DND-41 (cell line): Measurements from ENCODE around the gene ADD1.
A peak's percentile ranks its signal among the peaks of the same experiment; 100 is the strongest.

ENCODE experiments used
- ATAC-seq: fragments of 200-7000 bp; cut with Tn5 transposase; 3 replicates; pipeline ENCODE4 v1.9.1; 2021; ENCODE audit warnings: low read depth; ENCODE audit not compliant: insufficient read depth
- DNase-seq: peaks from one replicate; pipeline ENCODE4 v3.0.0-alpha.2; 2020
- H2AFZ ChIP-seq: 2 replicates; pipeline ENCODE4 v1.6.0; 2012; ENCODE audit warnings: low read depth, low read length
- H3K27ac ChIP-seq: 2 replicates; pipeline ENCODE4 v1.5.1; 2012; ENCODE audit warnings: low read length, inconsistent platforms
- H3K27me3 ChIP-seq: fragments of 200-600 bp; sonication (generic); 2 replicates; pipeline ENCODE4 v1.6.0; 2012; ENCODE audit warnings: low read length, mild to moderate bottlenecking, inconsistent platforms; ENCODE audit not compliant: insufficient read depth, poor library complexity
- H3K36me3 ChIP-seq: 2 replicates; pipeline ENCODE4 v1.5.1; 2012; ENCODE audit warnings: low read length, inconsistent platforms; ENCODE audit not compliant: insufficient read depth
- H3K4me1 ChIP-seq: 2 replicates; pipeline ENCODE4 v1.5.1; 2012; ENCODE audit warnings: mild to moderate bottlenecking, low read length; ENCODE audit not compliant: insufficient read depth
- H3K4me2 ChIP-seq: 2 replicates; pipeline ENCODE4 v1.6.0; 2012; ENCODE audit warnings: mild to moderate bottlenecking, moderate library complexity, low read length, inconsistent platforms; ENCODE audit not compliant: insufficient read depth
- H3K4me3 ChIP-seq, 2 experiments: fragments of 200-600 bp in 1 of 2; shearing (Covaris generic) in 1 of 2; 2 replicates each; pipeline ENCODE4 v1.5.1; 2012 to 2016; ENCODE audit warnings: inconsistent platforms in 2 of 2, low read length in 2 of 2, mild to moderate bottlenecking in 2 of 2, low read depth in 1 of 2, moderate library complexity in 1 of 2
- H3K79me2 ChIP-seq: 2 replicates; pipeline ENCODE4 v1.6.0; 2012; ENCODE audit warnings: low read length, inconsistent platforms; ENCODE audit not compliant: insufficient read depth
- H3K9ac ChIP-seq: 2 replicates; pipeline ENCODE4 v1.6.0; 2012; ENCODE audit warnings: low read depth, mild to moderate bottlenecking, inconsistent platforms, low read length, moderate library complexity
- H3K9me3 ChIP-seq: 2 replicates; pipeline ENCODE4 v1.5.1; 2012; ENCODE audit warnings: low read length, moderate library complexity, mild to moderate bottlenecking, inconsistent platforms; ENCODE audit not compliant: insufficient read depth, severe bottlenecking
- H4K20me1 ChIP-seq: 2 replicates; pipeline ENCODE4 v1.6.0; 2012; ENCODE audit warnings: low read length; ENCODE audit not compliant: insufficient read depth
- CTCF ChIP-seq: IDR thresholded peaks from 2 replicates; pipeline ENCODE4 v1.5.1; 2012; ENCODE audit warnings: borderline replicate concordance, low read length, moderate library complexity, mild to moderate bottlenecking; ENCODE audit not compliant: poor library complexity, severe bottlenecking; ENCODE audit errors: extremely low read depth
- EZH2 ChIP-seq: IDR thresholded peaks from 3 replicates; pipeline ENCODE4 v1.6.1; 2012; ENCODE audit warnings: borderline replicate concordance, low read depth, mild to moderate bottlenecking, moderate library complexity, low read length, inconsistent platforms; ENCODE audit not compliant: severe bottlenecking

Gene ADD1

GRCh38 chr4:2836391-2836859 lies 7.2 kb upstream of the ADD1 start:
- Histone ChIP-seq H3K4me3 (no peak overlapping the region), H4K20me1 (no peaks in the 10 kb centered on the region), H3K4me1 (peaks cover 28% of the 10 kb centered on the region), H3K79me2 (peaks cover 20% of the 10 kb centered on the region), H3K9me3 (peaks cover 4% of the 10 kb centered on the region), H3K4me2 (no peak overlapping the region), H3K27me3 (no peaks in the 10 kb centered on the region), H2AFZ (no peak overlapping the region), H3K9ac (no peak overlapping the region), H3K27ac (no peak overlapping the region), H3K36me3 (no peaks in the 10 kb centered on the region)
- DNase-seq, result no peak
- TF ChIP-seq EZH2 (no peak), CTCF (no peak)
- no peak for ATAC-seq

- peak overlapping the region; percentile 13 to 61; a peak in 3 of 4 replicates for H3K4me3 ChIP-seq
Observed at GRCh38 chr4:2837110-2837903, 6.3 kb upstream of the ADD1 start.

DNA sequence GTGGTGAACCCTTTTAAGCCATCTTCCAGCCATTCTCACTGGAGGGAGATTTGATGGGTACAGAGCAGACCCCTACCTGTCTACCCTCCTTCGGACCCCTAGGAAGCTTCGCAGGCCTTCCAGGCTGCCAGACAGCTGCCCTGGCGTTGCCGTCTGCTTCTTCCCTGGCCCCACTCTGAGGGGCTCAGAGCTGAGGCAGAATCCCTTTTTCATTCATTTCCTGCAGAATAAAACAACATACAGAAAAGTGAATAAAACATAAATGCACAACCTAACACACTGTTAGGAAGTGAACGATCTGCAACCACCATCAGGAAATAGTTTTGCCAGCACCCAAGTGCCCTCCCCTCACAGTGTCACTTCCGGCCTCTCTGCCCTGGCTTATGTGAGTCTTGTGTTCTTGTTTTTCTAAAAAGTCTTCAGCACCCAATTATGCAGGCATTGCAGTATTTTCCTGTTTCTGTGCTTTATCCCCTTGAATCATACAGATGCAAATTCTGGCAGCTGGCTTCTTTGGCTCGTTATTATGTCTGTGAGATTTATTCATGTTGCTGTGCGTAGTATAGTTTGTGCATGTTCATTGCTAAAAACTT lies 5.6 kb upstream of the ADD1 start:
- H3K4me3 ChIP-seq, result peak overlapping the region; percentile 13 to 61; a peak in 3 of 4 replicates
- DNase-seq (peak; percentile 81), ATAC-seq (peak; percentile 95)
- peak overlapping the region; percentile 76 for H3K4me2 ChIP-seq
- H3K9me3 ChIP-seq, result peaks cover 4% of the 10 kb centered on the region
- TF ChIP-seq EZH2 (no peak), CTCF (no peak)
- peak overlapping the region; percentile 82 for H2AFZ ChIP-seq
- peak overlapping the region; percentile 82 for H3K27ac ChIP-seq
- H3K36me3 ChIP-seq, result no peaks in the 10 kb centered on the region
- no peaks in the 10 kb centered on the region for H4K20me1 ChIP-seq
- no peaks in the 10 kb centered on the region for H3K27me3 ChIP-seq
- peaks cover 25% of the 10 kb centered on the region for H3K79me2 ChIP-seq
- H3K9ac ChIP-seq, result peak overlapping the region; percentile 62
- H3K4me1 ChIP-seq, result peaks cover 38% of the 10 kb centered on the region

More at GRCh38 chr4:2837110-2837903, 6.3 kb upstream of the ADD1 start:
- Histone ChIP-seq H3K4me1 (peaks cover 31% of the 10 kb centered on the region), H4K20me1 (no peaks in the 10 kb centered on the region), H2AFZ (peak overlapping the region; percentile 82), H3K79me2 (peaks cover 20% of the 10 kb centered on the region), H3K9ac (peak overlapping the region; percentile 62), H3K9me3 (peaks cover 4% of the 10 kb centered on the region), H3K4me2 (peak overlapping the region; percentile 76), H3K27ac (peak overlapping the region; percentile 82), H3K36me3 (no peaks in the 10 kb centered on the region), H3K27me3 (no peaks in the 10 kb centered on the region)
- ATAC-seq (peak; percentile 19; the same call in 2 of the 3 replicates), DNase-seq (no peak)
- peak; percentile 13 for TF ChIP-seq CTCF
- TF ChIP-seq EZH2, result no peak
